GM19025 (cell line): ENCODE data around the gene WDTC1.

Experiments
- ATAC-seq: cut with Tn5 transposase; IDR thresholded peaks from one replicate; pipeline ENCODE4 v1.9.1; 2021; ENCODE audit warnings: mild to moderate bottlenecking, low read depth, moderate library complexity; ENCODE audit not compliant: unreplicated experiment

The WDTC1 gene

DNA sequence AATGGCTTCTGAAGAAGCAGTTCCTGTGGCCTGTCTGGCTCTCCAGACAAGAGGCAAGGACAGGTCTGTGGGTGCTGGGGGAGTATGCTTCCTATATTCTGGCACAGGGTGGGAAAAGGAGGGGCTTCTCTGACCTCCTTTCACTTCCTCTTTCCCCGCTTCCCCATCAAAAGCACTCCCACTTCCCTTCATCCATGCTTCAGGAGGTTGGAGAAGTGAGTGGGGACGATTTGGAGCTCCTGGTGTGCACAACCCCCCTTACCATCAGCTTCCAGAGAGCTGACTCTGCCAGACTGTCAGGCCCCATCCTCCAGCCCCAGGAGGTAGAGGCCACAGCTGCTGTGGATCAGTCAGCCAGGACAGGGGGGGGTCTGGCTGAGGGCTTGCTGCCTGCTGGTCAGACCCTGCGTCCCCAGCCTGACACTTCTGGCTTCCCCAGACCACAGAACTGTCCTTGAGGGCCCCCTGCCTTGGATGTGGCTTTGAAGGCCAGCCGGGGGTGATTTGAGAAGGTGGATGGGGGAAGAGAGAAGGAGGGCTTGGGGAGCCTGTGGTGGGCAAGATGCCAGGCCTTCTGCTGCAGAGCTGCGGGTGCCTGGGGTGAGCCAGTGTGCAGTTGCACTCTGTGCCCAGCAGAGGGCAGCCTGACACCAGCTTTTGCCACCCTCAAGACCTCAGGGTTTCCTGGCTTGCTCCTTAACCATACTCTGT, 66.1 kb downstream of the WDTC1 start:
- no peak for ATAC-seq

DNA sequence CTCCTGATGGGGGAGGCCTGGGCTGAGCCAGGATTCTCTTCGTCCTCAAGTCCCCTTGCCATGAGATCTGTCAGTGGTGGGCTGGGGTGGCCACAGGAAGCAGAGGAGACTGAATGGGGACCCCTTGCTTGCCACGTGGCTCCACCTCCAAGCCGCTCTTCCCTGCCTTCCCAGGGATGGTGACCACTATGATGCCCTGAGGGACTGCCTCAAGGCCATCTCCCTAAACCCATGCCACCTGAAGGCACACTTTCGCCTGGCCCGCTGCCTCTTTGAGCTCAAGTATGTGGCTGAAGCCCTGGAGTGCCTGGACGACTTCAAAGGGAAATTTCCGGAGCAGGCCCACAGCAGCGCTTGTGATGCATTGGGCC, 66.6 kb downstream of the WDTC1 start:
- ATAC-seq = no peak

- no peak for ATAC-seq
Observed at GRCh38 chr1:27301582-27302199, 67.3 kb downstream of the WDTC1 start.

- ATAC-seq = no peak
Observed at GRCh38 chr1:27302612-27303011, 68.2 kb downstream of the WDTC1 start.

DNA sequence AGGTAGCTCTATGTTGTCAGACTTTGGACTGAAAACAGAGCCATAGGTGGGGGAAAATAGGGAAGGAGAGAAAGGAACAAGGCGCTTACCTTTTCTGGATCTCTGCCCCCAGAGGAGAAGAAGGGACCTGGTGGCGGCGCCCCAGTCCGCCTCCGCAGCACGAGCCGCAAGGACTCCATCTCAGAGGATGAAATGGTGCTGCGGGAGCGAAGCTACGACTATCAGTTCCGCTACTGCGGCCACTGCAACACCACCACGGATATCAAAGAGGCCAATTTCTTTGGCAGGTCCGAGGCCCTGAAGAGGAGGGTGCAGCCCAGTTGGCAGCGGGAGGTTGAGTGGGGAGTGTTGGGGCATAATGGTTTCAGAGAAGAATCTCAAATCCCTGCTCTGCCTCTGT, 69.1 kb downstream of the WDTC1 start:
- ATAC-seq = no peak

- no peak for ATAC-seq
Observed at GRCh38 chr1:27306071-27306470, 71.6 kb downstream of the WDTC1 start.

DNA sequence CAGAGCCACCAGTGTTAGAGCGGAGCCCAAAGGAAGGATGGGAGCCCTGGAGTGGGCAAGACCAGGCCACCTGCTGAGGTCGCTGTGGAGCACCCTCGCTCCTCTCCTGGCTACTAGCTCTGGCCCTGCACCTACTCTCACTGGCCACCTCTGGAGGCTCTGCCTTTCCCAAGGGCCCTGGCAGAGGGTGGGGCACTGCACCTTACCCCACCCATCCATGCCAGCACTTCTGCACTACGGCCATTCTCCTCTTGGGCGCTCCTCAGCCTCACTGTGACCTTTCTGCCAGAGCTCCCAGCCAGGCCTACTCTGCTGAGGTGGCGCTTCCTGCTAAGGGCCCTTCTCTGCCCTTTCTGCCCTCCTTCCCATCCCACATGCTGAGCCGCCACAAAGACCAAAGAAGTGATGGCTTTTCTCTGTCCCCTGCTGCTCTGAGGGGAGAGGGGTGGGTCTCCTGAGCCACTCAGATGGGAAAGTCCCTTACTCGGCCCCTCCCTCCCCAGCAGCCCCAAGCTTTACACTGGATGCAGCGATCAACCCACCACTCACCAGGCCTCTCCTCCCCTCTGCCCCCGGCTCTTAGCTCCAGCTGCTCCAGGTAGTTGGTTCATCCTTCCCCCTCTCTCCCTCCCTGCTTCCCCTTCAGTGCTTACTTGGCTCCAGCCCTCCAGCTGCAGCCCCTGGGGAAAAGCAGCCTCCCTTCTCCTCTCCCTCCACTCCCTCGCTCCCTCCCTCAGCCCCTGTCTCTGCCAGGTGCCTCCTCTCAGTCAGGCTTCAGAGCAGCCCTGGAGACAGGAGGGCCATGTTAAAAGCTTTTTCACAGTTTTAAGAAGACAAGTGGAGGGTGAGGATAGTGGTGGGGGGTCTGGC, 72.7 kb downstream of the WDTC1 start:
- no peak for ATAC-seq

DNA sequence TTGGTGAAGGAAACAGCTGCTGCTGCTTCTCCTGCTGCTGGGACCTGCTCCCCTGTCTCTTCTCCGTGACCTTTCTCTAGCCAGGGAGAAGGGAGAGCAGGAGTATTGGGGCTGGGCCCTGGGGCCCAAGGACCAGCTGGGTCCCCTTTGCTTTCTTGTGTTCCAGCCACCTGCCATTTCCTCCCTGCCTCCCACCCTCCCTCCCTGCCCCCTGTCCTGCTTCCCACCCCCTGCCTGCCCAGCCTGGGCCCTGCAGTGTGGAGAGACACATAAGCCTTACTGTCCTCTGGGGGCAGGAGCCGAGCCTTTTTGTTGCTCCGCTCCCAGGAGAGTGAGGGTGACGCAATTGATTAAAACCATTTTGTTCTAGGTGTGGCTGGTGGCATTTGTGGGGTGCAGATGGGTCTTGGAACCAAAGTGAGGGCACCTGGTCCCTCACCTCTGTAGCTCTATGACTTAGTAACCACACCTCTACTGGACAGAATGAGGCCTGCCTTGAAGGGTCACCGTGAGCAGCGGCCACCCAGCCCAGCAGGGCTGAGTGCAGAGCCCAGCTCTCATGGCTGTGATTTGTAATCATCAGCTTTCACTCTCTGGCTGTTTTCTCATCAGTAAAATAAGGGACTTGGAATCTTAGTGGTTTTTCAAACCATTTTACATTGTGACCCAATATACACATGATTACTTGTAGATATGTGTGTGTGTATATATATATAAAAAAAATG, 73.6 kb downstream of the WDTC1 start:
- ATAC-seq = no peak

GRCh38 chr1:27314169-27314568, 79.7 kb downstream of the WDTC1 start:
- no peak for ATAC-seq

DNA sequence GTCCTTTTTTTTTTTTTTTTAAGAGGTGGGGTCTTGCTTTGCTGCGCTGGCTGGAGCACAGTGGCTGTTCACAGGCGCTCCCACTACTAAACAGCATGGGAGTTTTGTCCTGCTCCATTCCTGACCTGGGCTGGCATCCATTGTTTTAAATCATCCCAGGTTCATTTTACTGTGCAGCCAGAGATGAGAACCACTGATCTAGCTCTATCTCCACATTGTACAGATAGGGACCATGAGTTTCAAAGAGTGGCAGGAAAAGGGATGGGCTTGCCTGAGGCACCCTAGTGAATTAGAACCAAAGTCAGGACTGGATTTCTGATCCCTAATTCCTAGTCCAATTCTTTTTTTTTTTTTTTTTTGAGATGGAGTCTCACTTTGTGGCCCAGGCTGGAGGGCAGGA, 80.3 kb downstream of the WDTC1 start:
- ATAC-seq = no peak

- no peak for ATAC-seq
Observed at GRCh38 chr1:27316860-27317259, 82.4 kb downstream of the WDTC1 start.

- no peak for ATAC-seq
Observed at GRCh38 chr1:27318136-27318535, 83.7 kb downstream of the WDTC1 start.

GRCh38 chr1:27318596-27318995, 84.2 kb downstream of the WDTC1 start:
- no peak for ATAC-seq

DNA sequence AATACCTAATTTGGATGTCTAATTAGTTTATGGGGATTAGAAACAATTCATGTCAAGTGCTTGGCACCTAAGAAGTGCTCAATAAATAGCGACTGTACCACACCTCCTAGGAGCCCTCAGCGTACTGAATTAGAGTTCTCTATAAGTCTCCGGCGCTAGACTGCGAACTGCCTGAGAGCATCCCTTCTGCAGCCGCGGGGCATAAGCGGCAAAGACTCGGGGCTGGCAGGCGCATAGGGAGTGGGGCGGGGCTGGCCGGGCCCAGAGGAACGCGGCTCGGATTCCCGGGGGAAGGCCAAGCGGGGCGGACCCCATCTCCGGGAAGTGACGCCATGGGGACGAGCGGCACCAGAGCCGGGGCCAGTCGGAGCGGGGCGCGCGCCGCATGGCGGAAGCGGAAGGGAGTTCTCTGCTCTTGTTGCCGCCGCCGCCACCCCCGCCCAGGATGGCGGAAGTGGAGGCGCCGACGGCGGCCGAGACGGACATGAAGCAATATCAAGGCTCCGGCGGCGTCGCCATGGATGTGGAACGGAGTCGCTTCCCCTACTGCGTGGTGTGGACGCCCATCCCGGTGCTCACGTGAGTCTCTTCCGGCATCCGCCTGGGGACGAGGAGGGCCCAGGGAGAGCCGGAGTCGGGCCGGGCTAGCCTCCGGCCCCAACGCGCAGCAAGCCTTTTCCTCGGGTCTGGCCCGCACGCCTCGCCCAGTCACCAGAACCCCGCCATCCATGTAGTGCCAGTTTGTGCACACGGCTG, 87.6 kb downstream of the WDTC1 start, which contains the start of gene TMEM222:
TSS of gene TMEM222 (plus strand) at position 351 of the 756 bp plus-strand sequence. CDS start at position 386, 35 bp downstream.
- ATAC-seq = peak; percentile 96

DNA sequence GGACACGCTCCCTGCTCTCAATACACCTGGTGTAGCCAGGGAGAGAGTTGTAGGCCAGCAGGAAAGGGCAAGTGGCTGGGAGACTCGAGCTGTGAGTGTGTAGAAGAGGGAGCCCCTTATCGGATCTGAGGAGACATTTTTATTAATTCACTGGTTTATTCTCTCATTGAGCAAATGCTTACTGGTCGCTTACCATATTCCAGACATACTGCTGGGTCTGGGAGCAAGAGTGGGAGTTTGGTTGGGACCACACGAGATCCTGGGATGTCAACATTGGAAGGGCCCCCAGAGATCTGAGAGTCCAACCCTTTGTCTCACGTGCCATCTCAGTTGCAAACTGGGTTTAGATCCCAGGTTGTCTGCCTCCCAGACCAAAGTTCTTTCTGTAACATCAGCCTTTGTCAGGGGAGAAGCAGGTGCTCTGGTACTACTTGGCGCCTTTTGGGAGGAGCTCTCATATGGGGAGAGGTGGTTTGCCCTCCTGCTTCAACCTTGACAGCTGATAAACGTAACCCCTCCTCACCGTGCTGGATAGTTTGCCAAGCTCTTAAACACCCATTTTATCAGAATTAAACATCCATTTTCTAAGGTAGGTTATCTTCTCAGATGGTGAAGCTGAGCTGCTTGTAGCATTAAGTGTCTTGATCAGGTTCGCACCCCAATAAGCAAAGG, 88.3 kb downstream of the WDTC1 start:
- no peak for ATAC-seq

DNA sequence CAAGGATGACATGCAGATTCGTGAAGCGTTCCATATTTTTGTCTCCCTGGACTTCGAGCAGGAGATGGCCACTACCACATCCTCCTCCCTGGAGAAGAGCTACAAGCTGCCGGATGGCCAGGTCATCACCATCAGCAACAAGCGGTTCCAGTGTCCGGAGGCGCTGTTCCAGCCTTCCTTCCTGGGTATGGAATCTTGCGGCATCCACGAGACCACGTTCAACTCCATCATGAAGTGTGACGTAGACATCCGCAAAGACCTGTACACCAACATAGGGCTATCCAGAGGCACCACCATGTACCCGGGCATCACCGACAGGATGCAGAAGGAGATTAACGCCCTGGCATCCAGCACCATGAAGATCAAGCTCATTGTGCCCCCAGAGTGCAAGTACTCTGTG, 90.9 kb downstream of the WDTC1 start:
- no peak for ATAC-seq

- ATAC-seq = no peak
Observed at GRCh38 chr1:27327964-27328363, 93.5 kb downstream of the WDTC1 start.

DNA sequence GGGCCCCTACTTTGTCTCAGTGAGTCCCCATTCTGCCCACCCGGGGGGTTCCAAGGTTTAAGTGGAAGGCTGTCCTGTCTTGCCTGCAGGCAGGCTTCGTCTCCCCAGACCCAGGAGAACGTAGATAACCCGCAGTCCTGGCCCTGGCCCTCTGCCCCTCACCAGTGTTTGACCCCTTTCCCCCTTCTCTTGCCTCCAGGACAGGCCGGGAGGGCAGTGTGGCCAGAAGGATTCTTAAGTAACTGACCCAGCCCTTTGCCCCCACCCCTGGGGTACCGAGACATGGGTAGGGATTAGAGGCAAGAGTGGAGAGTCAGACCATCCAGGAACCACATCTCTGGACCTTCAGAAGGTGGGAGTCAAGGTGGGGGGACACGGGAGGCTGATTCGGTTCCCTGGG, 96.4 kb downstream of the WDTC1 start:
- no peak for ATAC-seq

DNA sequence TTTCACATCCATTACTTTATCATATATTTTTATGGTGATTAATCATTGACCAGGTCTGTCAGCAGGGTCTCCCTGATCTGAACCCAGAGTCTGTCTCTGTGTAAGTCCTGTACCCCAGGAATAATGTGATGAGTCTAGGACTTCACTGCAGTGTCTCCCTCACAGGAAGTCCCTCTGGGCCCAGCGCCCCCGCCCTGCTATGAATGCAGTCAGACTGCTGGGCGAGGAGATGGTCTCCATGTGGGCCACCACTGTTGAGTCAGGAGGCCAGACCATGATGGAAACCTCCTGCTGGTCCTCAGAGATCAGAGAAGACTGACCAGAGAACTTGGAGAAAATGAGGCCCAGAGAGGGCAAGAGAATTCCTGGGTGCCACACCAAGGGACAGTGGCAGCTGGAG, 97.0 kb downstream of the WDTC1 start:
- no peak for ATAC-seq

- ATAC-seq = no peak
Observed at GRCh38 chr1:27331922-27332321, 97.5 kb downstream of the WDTC1 start.
